ENCODE measurements around the gene ACP7. TPM values are rescaled to one million over a fixed set of nuclear protein-coding genes. Genes with fewer than 3 reads are reported as not detected.
"Not testable (repeated sequence)": the region's sequence is repeated elsewhere in the genome, so short reads cannot be mapped to it uniquely, and the experiment has no call there.

ACP7 gene
- total RNA-seq, 4 donors from 2014 or later, result not detected

DNA sequence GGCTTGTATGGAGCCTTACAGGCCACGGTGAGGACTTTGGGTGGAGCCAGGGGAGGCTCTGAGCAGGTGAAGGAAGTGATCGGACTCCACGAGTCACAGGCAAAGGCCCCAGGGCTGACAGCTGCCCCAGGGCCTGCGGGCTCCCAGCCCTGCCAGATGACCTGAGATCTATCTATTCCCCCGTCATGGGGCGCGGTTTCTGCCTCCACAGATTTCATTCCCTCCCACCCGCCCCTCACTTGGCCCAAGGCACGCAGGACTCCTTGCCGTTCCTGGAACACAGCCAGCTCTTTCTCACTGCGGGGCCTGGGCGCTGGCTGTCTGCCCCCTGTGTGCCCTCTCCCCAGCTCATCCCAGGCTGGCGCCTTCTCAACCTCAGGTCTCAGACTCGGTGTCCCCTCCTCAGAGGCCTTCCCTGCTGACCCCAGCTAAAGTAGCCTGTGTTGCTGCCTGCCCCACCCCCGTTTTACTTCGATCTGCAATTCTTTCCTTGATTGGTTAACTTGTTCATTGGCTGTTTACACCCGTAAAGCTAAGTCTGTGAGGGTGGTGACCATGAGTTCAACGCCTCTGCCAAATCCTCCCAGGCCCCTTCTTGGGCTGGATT, 27.5 kb downstream of the ACP7 start:
- Histone ChIP-seq H3K4me1 (no peaks in the 10 kb centered on the region), H3K36me3 (no peaks in the 10 kb centered on the region), H3K9me3 (no peaks in the 10 kb centered on the region), H3K27ac (peak overlapping the region in 1 of 4 donors; percentile 2), H3K4me3 (no peak overlapping the region), H3K27me3 (no peaks in the 10 kb centered on the region)
- no peak for TF ChIP-seq POLR2A (IDR thresholded peaks at IDR 0.05)
- TF ChIP-seq, protein P1, sequence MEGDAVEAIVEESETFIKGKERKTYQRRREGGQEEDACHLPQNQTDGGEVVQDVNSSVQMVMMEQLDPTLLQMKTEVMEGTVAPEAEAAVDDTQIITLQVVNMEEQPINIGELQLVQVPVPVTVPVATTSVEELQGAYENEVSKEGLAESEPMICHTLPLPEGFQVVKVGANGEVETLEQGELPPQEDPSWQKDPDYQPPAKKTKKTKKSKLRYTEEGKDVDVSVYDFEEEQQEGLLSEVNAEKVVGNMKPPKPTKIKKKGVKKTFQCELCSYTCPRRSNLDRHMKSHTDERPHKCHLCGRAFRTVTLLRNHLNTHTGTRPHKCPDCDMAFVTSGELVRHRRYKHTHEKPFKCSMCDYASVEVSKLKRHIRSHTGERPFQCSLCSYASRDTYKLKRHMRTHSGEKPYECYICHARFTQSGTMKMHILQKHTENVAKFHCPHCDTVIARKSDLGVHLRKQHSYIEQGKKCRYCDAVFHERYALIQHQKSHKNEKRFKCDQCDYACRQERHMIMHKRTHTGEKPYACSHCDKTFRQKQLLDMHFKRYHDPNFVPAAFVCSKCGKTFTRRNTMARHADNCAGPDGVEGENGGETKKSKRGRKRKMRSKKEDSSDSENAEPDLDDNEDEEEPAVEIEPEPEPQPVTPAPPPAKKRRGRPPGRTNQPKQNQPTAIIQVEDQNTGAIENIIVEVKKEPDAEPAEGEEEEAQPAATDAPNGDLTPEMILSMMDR (IDR thresholded peaks at IDR 0.05), result no peak
- DNase-seq, result no peak

DNA sequence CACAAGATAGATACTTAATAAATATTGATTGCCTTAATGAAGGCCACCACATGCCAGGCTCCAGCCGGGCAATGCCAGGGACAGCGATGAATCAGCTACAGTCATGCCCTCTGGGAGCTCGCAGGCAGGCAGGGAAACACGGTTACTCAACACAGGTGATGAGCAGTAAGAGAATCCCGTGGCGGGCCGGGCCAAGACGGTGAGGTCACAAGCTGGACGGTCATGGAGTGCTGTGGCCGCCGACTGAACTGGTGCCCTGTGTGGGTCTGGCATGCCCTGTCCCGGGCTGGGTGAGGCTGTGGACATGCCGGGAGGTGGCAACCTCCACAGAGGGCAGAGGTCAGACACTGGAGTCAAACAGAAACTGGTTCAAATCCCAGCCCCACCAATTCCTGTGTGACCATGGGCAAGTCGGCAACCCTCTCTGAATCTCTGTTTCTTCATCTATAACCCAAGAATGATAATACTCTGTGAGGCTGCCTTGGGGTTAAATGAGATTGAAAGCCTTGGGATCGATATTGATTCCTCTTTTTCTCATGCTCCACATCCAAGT, 28.2 kb downstream of the ACP7 start:
- Histone ChIP-seq H3K9me3 (no peaks in the 10 kb centered on the region), H3K4me1 (no peaks in the 10 kb centered on the region), H3K27ac (no peak overlapping the region), H3K36me3 (no peaks in the 10 kb centered on the region), H3K27me3 (no peaks in the 10 kb centered on the region), H3K4me3 (no peak overlapping the region)
- TF ChIP-seq POLR2A (IDR thresholded peaks at IDR 0.05), result no peak
- TF ChIP-seq, protein P1 (IDR thresholded peaks at IDR 0.05), result no peak
- peak in 1 of 3 donors; percentile 74 for DNase-seq

DNA sequence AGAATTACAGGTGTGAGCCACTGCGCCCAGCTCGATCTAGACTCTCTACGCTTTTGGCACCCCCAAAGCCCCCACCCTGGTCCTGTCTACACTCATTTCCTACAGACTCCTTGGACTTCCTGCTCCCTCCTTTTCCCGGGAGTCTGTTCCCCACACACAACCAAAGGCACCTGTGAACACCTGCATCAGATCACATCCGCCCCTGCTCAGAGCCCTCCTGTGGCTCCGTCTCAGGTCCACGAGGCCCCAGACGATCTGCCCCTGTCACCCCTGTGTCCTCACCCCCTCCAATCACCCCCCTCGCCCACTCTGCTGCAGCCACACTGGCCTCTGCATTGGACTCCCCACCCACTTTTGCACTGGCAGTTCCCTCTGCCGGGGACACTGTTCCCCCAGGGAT, 29.0 kb downstream of the ACP7 start:
- no peaks in the 10 kb centered on the region for H3K27me3 ChIP-seq

GRCh38 chr19:39115105-39115847, 31.1 kb downstream of the ACP7 start:
- H3K9me3 ChIP-seq, result no peaks in the 10 kb centered on the region
- no peaks in the 10 kb centered on the region for H3K36me3 ChIP-seq
- H3K27ac ChIP-seq, result no peak overlapping the region
- H3K27me3 ChIP-seq, result no peaks in the 10 kb centered on the region
- H3K4me1 ChIP-seq, result no peaks in the 10 kb centered on the region
- no peak overlapping the region for H3K4me3 ChIP-seq
- TF ChIP-seq, protein P1 (IDR thresholded peaks at IDR 0.05), result no peak
- TF ChIP-seq POLR2A (IDR thresholded peaks at IDR 0.05), result no peak
- DNase-seq, result no peak

More for the DNA sequence above, 29.0 kb downstream of the ACP7 start:
- DNase-seq, result no peak
- Histone ChIP-seq H3K4me3 (no peak overlapping the region), H3K9me3 (no peaks in the 10 kb centered on the region), H3K36me3 (no peaks in the 10 kb centered on the region), H3K27ac (no peak overlapping the region), H3K4me1 (no peaks in the 10 kb centered on the region)
- TF ChIP-seq POLR2A (IDR thresholded peaks at IDR 0.05), result no peak
- TF ChIP-seq, protein P1 (IDR thresholded peaks at IDR 0.05), result no peak

- DNase-seq, H3K27ac ChIP-seq, H3K27me3 ChIP-seq: not testable (repeated sequence)
Measured at GRCh38 chr19:39117023-39117422, 32.9 kb downstream of the ACP7 start.

GRCh38 chr19:39119830-39120229, 35.7 kb downstream of the ACP7 start:
- no peak for DNase-seq
- TF ChIP-seq POLR2A (IDR thresholded peaks at IDR 0.05), result no peak
- TF ChIP-seq, protein P1 (IDR thresholded peaks at IDR 0.05), result no peak
- peaks cover 0 to 2% (median 0%) of the 10 kb centered on the region in 4 donors for H3K4me1 ChIP-seq
- no peaks in the 10 kb centered on the region for H3K27me3 ChIP-seq
- H3K27ac ChIP-seq, result no peak overlapping the region
- no peak overlapping the region for H3K4me3 ChIP-seq
- H3K36me3 ChIP-seq, result no peaks in the 10 kb centered on the region
- H3K9me3 ChIP-seq, result no peaks in the 10 kb centered on the region

More at GRCh38 chr19:39117023-39117422, 32.9 kb downstream of the ACP7 start:
- not testable (repeated sequence) for H3K4me3 ChIP-seq, H3K4me1 ChIP-seq, H3K36me3 ChIP-seq, H3K9me3 ChIP-seq
